GM21447 (cell line): ENCODE measurements around the gene FTCDNL1.

Experiments
- ATAC-seq: cut with Tn5 transposase; IDR thresholded peaks from one replicate; pipeline ENCODE4 v1.9.1; 2021; ENCODE audit not compliant: unreplicated experiment

FTCDNL1 gene

GRCh38 chr2:199743415-199744120, 107.4 kb downstream of the FTCDNL1 start:
- no peak for ATAC-seq

- ATAC-seq = no peak
Measured at GRCh38 chr2:199742884-199743283, 108.1 kb downstream of the FTCDNL1 start.

- no peak for ATAC-seq
Measured at GRCh38 chr2:199740111-199740428, 110.9 kb downstream of the FTCDNL1 start.

GRCh38 chr2:199739413-199740110, 111.4 kb downstream of the FTCDNL1 start:
- no peak for ATAC-seq

- ATAC-seq = no peak
Measured at GRCh38 chr2:199738727-199739412, 112.1 kb downstream of the FTCDNL1 start.

GRCh38 chr2:199734651-199735050, 116.3 kb downstream of the FTCDNL1 start:
- ATAC-seq = no peak

GRCh38 chr2:199734011-199734410, 117.0 kb downstream of the FTCDNL1 start:
- no peak for ATAC-seq

GRCh38 chr2:199727801-199728200, 123.2 kb downstream of the FTCDNL1 start:
- ATAC-seq = no peak

- ATAC-seq = no peak
Measured at GRCh38 chr2:199727306-199727705, 123.7 kb downstream of the FTCDNL1 start.

GRCh38 chr2:199718074-199718473, 132.9 kb downstream of the FTCDNL1 start:
- ATAC-seq = no peak

GRCh38 chr2:199717587-199717907, 133.4 kb downstream of the FTCDNL1 start:
- ATAC-seq = no peak

- no peak for ATAC-seq
Measured at GRCh38 chr2:199716807-199717586, 134.0 kb downstream of the FTCDNL1 start.

GRCh38 chr2:199713746-199714145, 137.2 kb downstream of the FTCDNL1 start:
- ATAC-seq = no peak

- no peak for ATAC-seq
Measured at GRCh38 chr2:199710551-199710950, 140.4 kb downstream of the FTCDNL1 start.
